Umbilical cord (tissue), 2 donors: ENCODE data around the gene BRCA2. TPM values are rescaled to one million over a fixed set of nuclear protein-coding genes. Genes with fewer than 3 reads are reported as not detected.

Experiments used
- DNase-seq: peaks from one replicate; pipeline ENCODE4 v3.0.0-alpha.2; 2015; ENCODE audit warnings: low spot score
- total RNA-seq: library from RNA; depleted of rRNA; stranded (reverse); fragments of >200 nt; gene quantifications from one replicate; pipeline ENCODE4 v1.2.3, GENCODE V29; 2014; ENCODE audit warnings: low replicate concordance; ENCODE audit not compliant: insufficient read depth

Gene BRCA2
- total RNA-seq, 1 donor from 2014 or later, result 9.6 TPM

GRCh38 chr13:32384702-32385101 lies 69.4 kb downstream of the BRCA2 start:
- DNase-seq, result no peak

- no peak for DNase-seq
Observed at GRCh38 chr13:32385410-32385809, 70.1 kb downstream of the BRCA2 start.

GRCh38 chr13:32390048-32390447 lies 74.7 kb downstream of the BRCA2 start:
- no peak for DNase-seq

- DNase-seq, result no peak
Observed at GRCh38 chr13:32390484-32390883, 75.2 kb downstream of the BRCA2 start.

GRCh38 chr13:32391101-32391619 lies 75.9 kb downstream of the BRCA2 start:
- DNase-seq, result no peak

GRCh38 chr13:32403108-32403507 lies 87.8 kb downstream of the BRCA2 start:
- no peak for DNase-seq

GRCh38 chr13:32407854-32408253 lies 92.5 kb downstream of the BRCA2 start:
- no peak for DNase-seq

- DNase-seq, result no peak
Observed at GRCh38 chr13:32408296-32409000, 93.1 kb downstream of the BRCA2 start.

GRCh38 chr13:32409001-32409313 lies 93.6 kb downstream of the BRCA2 start:
- DNase-seq, result no peak

- peak; percentile 35 for DNase-seq
Observed at GRCh38 chr13:32409561-32410421, 94.5 kb downstream of the BRCA2 start.

GRCh38 chr13:32413284-32413683 lies 98.0 kb downstream of the BRCA2 start:
- no peak for DNase-seq

GRCh38 chr13:32414580-32414979 lies 99.3 kb downstream of the BRCA2 start:
- no peak for DNase-seq

- DNase-seq, result no peak
Observed at GRCh38 chr13:32415019-32415418, 99.7 kb downstream of the BRCA2 start.

GRCh38 chr13:32417995-32418394 lies 102.7 kb downstream of the BRCA2 start:
- DNase-seq, result no peak

- no peak for DNase-seq
Observed at GRCh38 chr13:32419862-32420261, 104.6 kb downstream of the BRCA2 start.

- DNase-seq, result no peak
Observed at GRCh38 chr13:32423592-32423991, 108.3 kb downstream of the BRCA2 start.

GRCh38 chr13:32425158-32425557 lies 109.8 kb downstream of the BRCA2 start:
- DNase-seq, result no peak

- no peak for DNase-seq
Observed at GRCh38 chr13:32426191-32426989, 111.1 kb downstream of the BRCA2 start.

GRCh38 chr13:32426990-32427851 lies 111.9 kb downstream of the BRCA2 start:
- no peak for DNase-seq

- peak; percentile 57 for DNase-seq
Observed at GRCh38 chr13:32427852-32428580, 112.7 kb downstream of the BRCA2 start, which contains the start of gene N4BP2L1. N4BP2L1 (minus strand) TSS chr13:32428130; CDS start chr13:32428082, 48 bp downstream.
